K562 (cell line): ENCODE results near the gene ZPR1. TPM values are rescaled to one million over a fixed set of nuclear protein-coding genes. Genes with fewer than 3 reads are reported as not detected.

ENCODE experiments used
- ATF3 ChIP-seq, 2 experiments: fragments of 450-650 bp in 1 of 2; sonication (generic) in 1 of 2; formaldehyde crosslinking in 1 of 2; IDR thresholded peaks in 1 of 2; conservative IDR thresholded peaks in 1 of 2; 2 replicates each; pipeline versions ENCODE4 v1.6.1 to v1.8.1; 2016 to 2023; ENCODE audit warnings: mild to moderate bottlenecking in 2 of 2, moderate library complexity in 2 of 2, inconsistent platforms in 1 of 2, missing genetic modification reagents in 1 of 2
- BRD4 ChIP-seq: fragments of 200-600 bp; sonication (generic); IDR thresholded peaks from 2 replicates; pipeline ENCODE4 v1.6.1; 2017; ENCODE audit warnings: inconsistent platforms
- BRF1 ChIP-seq: IDR thresholded peaks from 3 replicates; pipeline ENCODE4 v1.6.1; 2011; ENCODE audit warnings: borderline replicate concordance, mild to moderate bottlenecking; ENCODE audit not compliant: insufficient read length; ENCODE audit errors: extremely low read depth
- CBFA2T3 ChIP-seq: fragments of 450-650 bp; IDR thresholded peaks from 2 replicates; pipeline ENCODE4 v1.6.1; 2017
- E4F1 ChIP-seq: fragments of 250-450 bp; sonication (Bioruptor Pico); IDR thresholded peaks from 2 replicates; pipeline ENCODE4 v1.5.0; 2021; ENCODE audit warnings: mild to moderate bottlenecking, borderline replicate concordance
- ELK3 ChIP-seq: fragments of 450-650 bp; formaldehyde crosslinking; IDR thresholded peaks from 2 replicates; pipeline ENCODE4 v1.4.0; 2020; ENCODE audit warnings: mild to moderate bottlenecking
- FOXJ2 ChIP-seq: fragments of 200-800 bp; sonication (Bioruptor generic); IDR thresholded peaks from 2 replicates; pipeline ENCODE4 v1.6.1; 2016; ENCODE audit warnings: missing genetic modification characterization, missing compliant biosample characterization
- NR4A1 ChIP-seq, 2 experiments: fragments of 250-450 bp in 1 of 2; fragments of 450-650 bp in 1 of 2; sonication (Bioruptor Pico) in 1 of 2; IDR thresholded peaks; 2 replicates each; pipeline versions ENCODE4 v1.4.0 to v1.6.1; 2016 to 2020; ENCODE audit warnings: mild to moderate bottlenecking in 2 of 2, missing compliant biosample characterization in 1 of 2, missing genetic modification characterization in 1 of 2, moderate library complexity in 1 of 2
- RAD21 ChIP-seq, 2 experiments: fragments of 250-450 bp in 1 of 2; fragments of 450-650 bp in 1 of 2; sonication (Bioruptor Pico) in 1 of 2; formaldehyde crosslinking in 1 of 2; IDR thresholded peaks in 1 of 2; conservative IDR thresholded peaks in 1 of 2; 2 replicates each; pipeline versions ENCODE4 v1.4.0 to v1.8.0; 2020 to 2022; ENCODE audit warnings: mild to moderate bottlenecking in 2 of 2, moderate library complexity in 1 of 2
- RFX5 ChIP-seq: IDR thresholded peaks from 2 replicates; pipeline ENCODE4 v1.6.1; 2011; ENCODE audit warnings: low read depth, mild to moderate bottlenecking, improper control_type of control experiment, low read length
- STAG1 ChIP-seq: sonication (generic); formaldehyde crosslinking; IDR thresholded peaks from 2 replicates; pipeline ENCODE4 v1.5.0; 2020; ENCODE audit warnings: missing genetic modification reagents, borderline replicate concordance
- TSC22D4 ChIP-seq: fragments of 450-650 bp; IDR thresholded peaks from 2 replicates; pipeline ENCODE4 v1.6.1; 2016; ENCODE audit warnings: missing genetic modification characterization, missing biosample characterization, control low read depth
- ZNF609 ChIP-seq: sonication (generic); formaldehyde crosslinking; IDR thresholded peaks from 2 replicates; pipeline ENCODE4 v1.8.1; 2023; ENCODE audit warnings: missing genetic modification reagents, mild to moderate bottlenecking, borderline replicate concordance
- ZNF785 ChIP-seq: fragments of 250-450 bp; sonication (Bioruptor Pico); IDR thresholded peaks from 2 replicates; pipeline ENCODE4 v1.4.0; 2020; ENCODE audit warnings: mild to moderate bottlenecking
- polyA plus RNA-seq, 8 experiments: library from polyadenylated mRNA; depleted of rRNA in 4 of 8; stranded (reverse) in 5 of 8; unstranded in 3 of 8; fragments of >200 nt; fragmentation: Nextera tagmentation in 2 of 8; fragmentation: Illumina TruSeq in 1 of 8; extraction: Ambion mirVana in 2 of 8; extraction: Trizol in 1 of 8; gene quantifications; 2 replicates each; pipeline versions ENCODE4 v1.2.1 to v1.2.3, GENCODE V29; 2011 to 2014; ENCODE audit warnings: inconsistent platforms in 1 of 8, missing spikeins in 1 of 8
- total RNA-seq, 7 experiments: library from RNA; depleted of rRNA in 6 of 7; stranded (reverse); fragments of >200 nt in 6 of 7; fragmentation: Illumina TruSeq in 2 of 7; extraction: Trizol in 2 of 7; gene quantifications; 2 replicates each; pipeline versions ENCODE4 v1.2.1 to v1.2.3, GENCODE V29; 2011 to 2021; ENCODE audit warnings: low replicate concordance in 1 of 7
- TF ChIP-seq, protein P1 (sequence below), 3 experiments: IDR thresholded peaks in 2 of 3; conservative IDR thresholded peaks in 1 of 3; 2 replicates each; pipeline ENCODE4 v1.5.1; 2011 to 2012; ENCODE audit warnings: low read length in 3 of 3, mild to moderate bottlenecking in 3 of 3, control low read depth in 2 of 3, improper control_type of control experiment in 1 of 3, inconsistent platforms in 1 of 3, low read depth in 1 of 3, mixed read lengths in 1 of 3, moderate library complexity in 1 of 3; ENCODE audit not compliant: insufficient read depth in 2 of 3

ZPR1 gene
- total and polyA plus RNA-seq, 9 of the 15 experiments (the other 6 are each of a cell fraction or from before 2014, with no cell fraction given) = 13.0 to 120 (median 83.8) TPM

DNA sequence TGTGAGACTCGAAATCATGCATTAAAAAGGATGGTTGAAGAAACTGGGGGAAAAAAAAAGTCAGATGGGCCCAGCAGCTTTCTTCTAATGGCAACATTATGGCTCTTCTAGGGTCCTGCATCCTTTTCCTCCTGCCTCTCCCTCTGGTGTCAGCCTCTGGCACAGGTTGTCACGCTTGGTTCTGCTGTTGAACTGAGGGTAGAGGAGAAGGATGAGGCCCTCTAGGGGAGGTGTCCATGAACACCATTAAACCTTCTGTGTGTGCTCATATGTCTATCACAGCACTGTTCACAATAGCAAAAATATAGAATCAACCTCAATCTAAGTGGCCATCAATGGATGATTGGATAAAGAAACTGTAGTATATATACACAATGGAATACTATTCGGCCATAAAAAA is 51.1 kb downstream of the ZPR1 start (continued):
- TF ChIP-seq ZNF609 (CRISPR knock-in tag) (no peak), CBFA2T3 (no peak), ATF3 (IDR thresholded peaks at IDR 0.05) (no peak), ATF3 (CRISPR knock-in tag; conservative IDR thresholded peaks at IDR 0.05) (no peak), STAG1 (CRISPR knock-in tag) (no peak), E4F1 (no peak), RAD21 (CRISPR knock-in tag; conservative IDR thresholded peaks at IDR 0.05 in 1 of 2, IDR thresholded peaks at IDR 0.05 in 1 of 2) (0 out of 4 replicates have a peak, but pooled peaks of 1 of the 2 experiments have one; percentile 21), FOXJ2 (tag) (no peak), BRF1 (no peak), RFX5 (no peak), ZNF785 (CRISPR knock-in tag) (no peak), TSC22D4 (tag) (no peak), NR4A1 (CRISPR knock-in tag; IDR thresholded peaks at IDR 0.05) (no peak), NR4A1 (tag; IDR thresholded peaks at IDR 0.05) (no peak), BRD4 (no peak), ELK3 (CRISPR knock-in tag) (no peak)
- TF ChIP-seq, protein P1, sequence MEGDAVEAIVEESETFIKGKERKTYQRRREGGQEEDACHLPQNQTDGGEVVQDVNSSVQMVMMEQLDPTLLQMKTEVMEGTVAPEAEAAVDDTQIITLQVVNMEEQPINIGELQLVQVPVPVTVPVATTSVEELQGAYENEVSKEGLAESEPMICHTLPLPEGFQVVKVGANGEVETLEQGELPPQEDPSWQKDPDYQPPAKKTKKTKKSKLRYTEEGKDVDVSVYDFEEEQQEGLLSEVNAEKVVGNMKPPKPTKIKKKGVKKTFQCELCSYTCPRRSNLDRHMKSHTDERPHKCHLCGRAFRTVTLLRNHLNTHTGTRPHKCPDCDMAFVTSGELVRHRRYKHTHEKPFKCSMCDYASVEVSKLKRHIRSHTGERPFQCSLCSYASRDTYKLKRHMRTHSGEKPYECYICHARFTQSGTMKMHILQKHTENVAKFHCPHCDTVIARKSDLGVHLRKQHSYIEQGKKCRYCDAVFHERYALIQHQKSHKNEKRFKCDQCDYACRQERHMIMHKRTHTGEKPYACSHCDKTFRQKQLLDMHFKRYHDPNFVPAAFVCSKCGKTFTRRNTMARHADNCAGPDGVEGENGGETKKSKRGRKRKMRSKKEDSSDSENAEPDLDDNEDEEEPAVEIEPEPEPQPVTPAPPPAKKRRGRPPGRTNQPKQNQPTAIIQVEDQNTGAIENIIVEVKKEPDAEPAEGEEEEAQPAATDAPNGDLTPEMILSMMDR (IDR thresholded peaks at IDR 0.05 in 2 of 3, conservative IDR thresholded peaks at IDR 0.05 in 1 of 3; ENCODE audit: insufficient read depth in 2 of 3, low read depth in 1 of 3, low read length in 3 of 3) = peak; percentile 64 to 94 (median 76)
